ENCODE measurements around the gene TLE5. TPM values are rescaled to one million over a fixed set of nuclear protein-coding genes. Genes with fewer than 3 reads are reported as not detected.

The TLE5 gene
- total RNA-seq, 2 experiments from 2014 or later: 508 to 583 TPM

Other genes with a start within 250 kb of the TLE5 start
- gene ZNF554, start 242.6 kb downstream of the TLE5 start, total RNA-seq: 1 to 10 TPM; 1.1 to 1.6 TPM
- 1 to 10 TPM; 2.5 to 3.1 TPM for gene ZNF555, start 221.0 kb downstream of the TLE5 start, total RNA-seq
- gene ZNF556, start 195.2 kb downstream of the TLE5 start, total RNA-seq: not detected
- 1 to 10 TPM; 4.5 to 4.6 TPM for gene ZNF57, start 161.6 kb downstream of the TLE5 start, total RNA-seq
- 1 to 10 TPM; 4.1 to 4.9 TPM for gene ZNF77, start 117.5 kb downstream of the TLE5 start, total RNA-seq
- gene TLE6, start 84.9 kb downstream of the TLE5 start, total RNA-seq: 1 to 10 TPM; 1.9 to 3.2 TPM
- gene TLE2, start 33.2 kb downstream of the TLE5 start, total RNA-seq: 1 to 10 TPM in 1 of 2 experiments, under 1 TPM in 1; 0.47 to 1.0 TPM
- gene GNA11, start 31.9 kb upstream of the TLE5 start, total RNA-seq: 1 to 10 TPM in 1 of 2 experiments, under 1 TPM in 1; 0.50 to 1.2 TPM
- 10 to 100 TPM; 23.7 to 39.8 TPM for gene GNA15, start 73.5 kb upstream of the TLE5 start, total RNA-seq
- 100 to 1,000 TPM; 122 to 155 TPM for gene S1PR4, start 116.3 kb upstream of the TLE5 start, total RNA-seq
- gene NCLN, start 123.4 kb upstream of the TLE5 start, total RNA-seq: 10 to 100 TPM; 67.3 to 71.6 TPM
- not detected for gene CELF5, start 162.2 kb upstream of the TLE5 start, total RNA-seq

All from activated CD8-positive, alpha-beta memory T cell treated with anti-CD3 and anti-CD28 coated beads, Interleukin-2, amount 10 ng/mL, durations not matched to agents 7 days and 5 days (primary cell).